ENCODE measurements around the gene GJB6.
"Not testable (repeated sequence)": the region's sequence is repeated elsewhere in the genome, so short reads cannot be mapped to it uniquely, and the experiment has no call there.

The GJB6 gene

GRCh38 chr13:20231839-20232555 is at the start of gene GJB6:
Gene GJB6, minus strand, starts transcription at chr13:20232319. Its CDS starts 8,839 bp downstream, at chr13:20223480.
- no peak for DNase-seq (ENCODE audit: low read depth in 2 of 2)

- DNase-seq (ENCODE audit: low read depth in 2 of 2), result not testable (repeated sequence)
These were observed 44.8 kb upstream of the GJB6 start for GRCh38 chr13:20276901-20277300.

- no peak for DNase-seq (ENCODE audit: low read depth in 2 of 2)
These were observed 42.3 kb upstream of the GJB6 start for GRCh38 chr13:20274466-20274865.

- no peak for DNase-seq (ENCODE audit: low read depth in 2 of 2)
These were observed 40.6 kb upstream of the GJB6 start for GRCh38 chr13:20272588-20273171.

- no peak for DNase-seq (ENCODE audit: low read depth in 2 of 2)
These were observed 40.0 kb upstream of the GJB6 start for GRCh38 chr13:20272104-20272503.

- DNase-seq (ENCODE audit: low read depth in 2 of 2), result no peak
These were observed 39.3 kb upstream of the GJB6 start for GRCh38 chr13:20271441-20271840.

GRCh38 chr13:20270163-20270865 is 38.2 kb upstream of the GJB6 start:
- no peak for DNase-seq (ENCODE audit: low read depth in 2 of 2)

GRCh38 chr13:20264271-20265018 is 32.3 kb upstream of the GJB6 start:
- DNase-seq (ENCODE audit: low read depth in 2 of 2), result no peak

- no peak for DNase-seq (ENCODE audit: low read depth in 2 of 2)
These were observed 31.4 kb upstream of the GJB6 start for GRCh38 chr13:20263393-20264044.

- no peak for DNase-seq (ENCODE audit: low read depth in 2 of 2)
These were observed 26.8 kb upstream of the GJB6 start for GRCh38 chr13:20258963-20259288.

- no peak for DNase-seq (ENCODE audit: low read depth in 2 of 2)
These were observed 26.3 kb upstream of the GJB6 start for GRCh38 chr13:20258208-20258962.

- DNase-seq (ENCODE audit: low read depth in 2 of 2), result no peak
These were observed 22.0 kb upstream of the GJB6 start for GRCh38 chr13:20254076-20254475.

GRCh38 chr13:20249913-20250312 is 17.8 kb upstream of the GJB6 start:
- DNase-seq (ENCODE audit: low read depth in 2 of 2), result no peak

- no peak for DNase-seq (ENCODE audit: low read depth in 2 of 2)
These were observed 15.8 kb upstream of the GJB6 start for GRCh38 chr13:20247963-20248362.

GRCh38 chr13:20247403-20247802 is 15.3 kb upstream of the GJB6 start:
- no peak for DNase-seq (ENCODE audit: low read depth in 2 of 2)

- no peak for DNase-seq (ENCODE audit: low read depth in 2 of 2)
These were observed 9.5 kb upstream of the GJB6 start for GRCh38 chr13:20241593-20241992.

- DNase-seq (ENCODE audit: low read depth in 2 of 2), result no peak
These were observed 7.6 kb upstream of the GJB6 start for GRCh38 chr13:20239748-20240147.

GRCh38 chr13:20232556-20233277 is 598 bp upstream of the GJB6 start:
- DNase-seq (ENCODE audit: low read depth in 2 of 2), result no peak

GRCh38 chr13:20230913-20231838 is 943 bp downstream of the GJB6 start:
- no peak for DNase-seq (ENCODE audit: low read depth in 2 of 2)

All from stimulated activated CD8-positive, alpha-beta memory T cell treated with anti-CD3 and anti-CD28 coated beads, Interleukin-7, amount 100 ng/mL, for 4 hours (primary cell).